ENCODE data around the gene GLT8D2.

GLT8D2 gene

GRCh38 chr12:103962493-103962892 is 87.5 kb downstream of the GLT8D2 start:
- Histone ChIP-seq H3K27me3 (ENCODE audit: control insufficient read depth, insufficient read depth, low read length) (no peaks in the 10 kb centered on the region), H3K9me3 (replicated peaks; ENCODE audit: low read length) (no peaks in the 10 kb centered on the region), H3K4me3 (ENCODE audit: low read length) (no peak overlapping the region), H3K4me2 (ENCODE audit: low read length) (no peak overlapping the region), H3K9ac (ENCODE audit: low read depth, low read length) (no peak overlapping the region), H3K36me3 (ENCODE audit: insufficient read depth, low read length) (no peaks in the 10 kb centered on the region), H3K4me1 (ENCODE audit: control insufficient read depth, insufficient read depth, low read length) (peaks cover 14% of the 10 kb centered on the region)

DNA sequence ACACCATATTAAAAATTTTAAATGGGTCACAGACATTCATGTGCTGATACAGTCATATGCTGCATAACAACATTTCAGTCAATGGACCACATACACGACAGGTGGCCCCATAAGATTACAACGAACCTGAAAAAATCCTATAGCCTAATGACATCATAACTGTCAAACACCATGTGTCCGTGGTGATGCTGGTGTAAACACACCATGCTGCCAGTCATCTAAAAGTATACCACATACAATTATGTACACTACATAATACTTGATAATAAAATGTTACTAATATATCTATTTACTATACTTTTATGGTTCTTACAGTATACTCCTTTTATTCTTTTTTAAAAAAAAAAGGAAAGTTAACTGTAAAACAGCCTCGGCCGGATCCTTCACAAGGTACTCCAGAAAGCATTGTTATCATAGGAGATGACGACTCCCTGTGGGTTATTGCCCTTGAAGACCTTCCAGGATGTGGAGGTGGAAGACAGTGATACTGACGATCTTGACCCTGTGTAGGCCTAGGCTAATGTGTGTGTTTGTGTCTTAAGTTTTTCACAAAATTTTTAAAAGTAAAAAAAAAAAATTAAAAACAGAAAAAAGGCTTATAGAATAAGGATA is 89.3 kb downstream of the GLT8D2 start:
- peaks cover 20% of the 10 kb centered on the region for H3K4me1 ChIP-seq (ENCODE audit: control insufficient read depth, insufficient read depth, low read length)
- no peak overlapping the region for H3K4me3 ChIP-seq (ENCODE audit: low read length)
- H3K9me3 ChIP-seq (replicated peaks; ENCODE audit: low read length): no peaks in the 10 kb centered on the region
- H3K4me2 ChIP-seq (ENCODE audit: low read length): no peak overlapping the region
- no peak overlapping the region for H3K9ac ChIP-seq (ENCODE audit: low read depth, low read length)
- H3K36me3 ChIP-seq (ENCODE audit: insufficient read depth, low read length): no peaks in the 10 kb centered on the region
- H3K27me3 ChIP-seq (ENCODE audit: control insufficient read depth, insufficient read depth, low read length): no peaks in the 10 kb centered on the region

- no peak overlapping the region for H3K4me3 ChIP-seq (ENCODE audit: low read length)
- peaks cover 17% of the 10 kb centered on the region for H3K4me1 ChIP-seq (ENCODE audit: control insufficient read depth, insufficient read depth, low read length)
Measured at GRCh38 chr12:103958621-103959020, 91.4 kb downstream of the GLT8D2 start.

GRCh38 chr12:103957865-103958388 is 92.1 kb downstream of the GLT8D2 start:
- Histone ChIP-seq H3K9me3 (replicated peaks; ENCODE audit: low read length) (no peaks in the 10 kb centered on the region), H3K36me3 (ENCODE audit: insufficient read depth, low read length) (peaks cover 20% of the 10 kb centered on the region), H3K9ac (ENCODE audit: low read depth, low read length) (peak overlapping the region; percentile 90), H3K4me2 (ENCODE audit: low read length) (peak overlapping the region; percentile 97), H3K4me3 (ENCODE audit: low read length) (peak overlapping the region; percentile 99), H3K4me1 (ENCODE audit: control insufficient read depth, insufficient read depth, low read length) (peaks cover 17% of the 10 kb centered on the region), H3K27me3 (ENCODE audit: control insufficient read depth, insufficient read depth, low read length) (no peaks in the 10 kb centered on the region)

More at GRCh38 chr12:103958621-103959020, 91.4 kb downstream of the GLT8D2 start:
- peaks cover 13% of the 10 kb centered on the region for H3K36me3 ChIP-seq (ENCODE audit: insufficient read depth, low read length)
- H3K9ac ChIP-seq (ENCODE audit: low read depth, low read length): no peak overlapping the region
- H3K9me3 ChIP-seq (replicated peaks; ENCODE audit: low read length): no peaks in the 10 kb centered on the region
- H3K4me2 ChIP-seq (ENCODE audit: low read length): no peak overlapping the region
- H3K27me3 ChIP-seq (ENCODE audit: control insufficient read depth, insufficient read depth, low read length): no peaks in the 10 kb centered on the region

GRCh38 chr12:103956509-103957027 is 93.4 kb downstream of the GLT8D2 start:
- H3K4me1 ChIP-seq (ENCODE audit: control insufficient read depth, insufficient read depth, low read length): peaks cover 17% of the 10 kb centered on the region
- peak overlapping the region; percentile 99 for H3K4me3 ChIP-seq (ENCODE audit: low read length)
- H3K27me3 ChIP-seq (ENCODE audit: control insufficient read depth, insufficient read depth, low read length): no peaks in the 10 kb centered on the region
- H3K4me2 ChIP-seq (ENCODE audit: low read length): peak overlapping the region; percentile 97
- peak overlapping the region; percentile 90 for H3K9ac ChIP-seq (ENCODE audit: low read depth, low read length)
- H3K36me3 ChIP-seq (ENCODE audit: insufficient read depth, low read length): peaks cover 34% of the 10 kb centered on the region
- no peaks in the 10 kb centered on the region for H3K9me3 ChIP-seq (replicated peaks; ENCODE audit: low read length)

DNA sequence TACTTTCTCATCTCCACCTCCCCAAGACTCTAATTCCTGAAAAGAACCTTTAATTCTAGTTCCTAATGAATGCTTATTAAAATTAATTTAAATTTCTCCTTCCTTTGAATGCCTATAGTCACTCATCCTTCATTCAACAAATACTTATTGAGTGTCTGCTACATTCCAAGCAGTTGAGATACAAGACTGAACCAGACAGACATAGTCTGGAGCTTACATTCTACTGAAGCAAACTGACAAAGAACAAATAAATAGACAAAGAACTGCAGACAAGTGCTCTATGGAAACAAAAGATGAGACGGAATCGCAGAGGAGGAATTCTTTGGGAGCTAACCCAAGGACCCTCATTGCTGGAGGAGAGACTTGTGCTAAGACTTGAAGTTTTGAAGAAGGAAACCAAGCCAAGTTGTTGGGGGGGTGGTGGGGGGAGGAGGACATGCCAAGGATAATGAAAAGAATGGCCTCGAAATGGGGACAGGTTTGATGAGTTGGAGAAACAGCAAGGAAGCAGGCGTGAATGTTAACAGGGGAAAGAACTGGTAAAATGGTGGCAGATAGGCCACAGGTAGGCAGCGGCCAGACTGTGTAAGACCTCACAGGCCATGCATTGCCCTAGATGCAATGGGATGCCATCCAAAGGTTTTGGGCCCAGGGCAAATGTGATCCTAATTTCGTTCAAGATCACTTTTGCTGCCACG is 94.0 kb downstream of the GLT8D2 start:
- H3K4me2 ChIP-seq (ENCODE audit: low read length): peak overlapping the region; percentile 97
- H3K4me3 ChIP-seq (ENCODE audit: low read length): peak overlapping the region; percentile 99
- peaks cover 40% of the 10 kb centered on the region for H3K36me3 ChIP-seq (ENCODE audit: insufficient read depth, low read length)
- H3K27me3 ChIP-seq (ENCODE audit: control insufficient read depth, insufficient read depth, low read length): no peaks in the 10 kb centered on the region
- H3K9me3 ChIP-seq (replicated peaks; ENCODE audit: low read length): no peaks in the 10 kb centered on the region
- peaks cover 17% of the 10 kb centered on the region for H3K4me1 ChIP-seq (ENCODE audit: control insufficient read depth, insufficient read depth, low read length)
- H3K9ac ChIP-seq (ENCODE audit: low read depth, low read length): peak overlapping the region; percentile 90

DNA sequence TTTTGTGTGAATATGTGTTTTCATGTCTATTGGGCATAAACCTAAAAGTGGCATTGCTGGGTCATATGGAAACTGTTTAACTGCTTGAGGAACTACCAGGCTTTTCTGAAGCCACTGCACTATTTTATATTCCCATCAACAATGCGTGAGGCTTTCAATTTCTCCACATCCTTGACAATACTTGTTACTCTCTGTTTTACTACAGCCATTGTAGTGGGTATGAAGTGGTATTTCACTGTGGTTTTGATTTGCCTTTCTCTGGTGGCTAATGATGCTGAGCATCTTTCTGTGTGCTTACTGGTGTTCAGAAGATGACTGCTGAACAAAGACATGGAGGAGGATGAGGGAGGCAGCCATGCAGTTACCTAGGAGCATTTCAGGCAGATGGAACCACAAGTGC is 97.5 kb downstream of the GLT8D2 start:
- H3K9me3 ChIP-seq (replicated peaks; ENCODE audit: low read length): no peaks in the 10 kb centered on the region
- H3K4me3 ChIP-seq (ENCODE audit: low read length): no peak overlapping the region
- H3K9ac ChIP-seq (ENCODE audit: low read depth, low read length): no peak overlapping the region
- H3K36me3 ChIP-seq (ENCODE audit: insufficient read depth, low read length): peaks cover 73% of the 10 kb centered on the region
- no peaks in the 10 kb centered on the region for H3K27me3 ChIP-seq (ENCODE audit: control insufficient read depth, insufficient read depth, low read length)
- H3K4me1 ChIP-seq (ENCODE audit: control insufficient read depth, insufficient read depth, low read length): peaks cover 9% of the 10 kb centered on the region
- no peak overlapping the region for H3K4me2 ChIP-seq (ENCODE audit: low read length)

DNA sequence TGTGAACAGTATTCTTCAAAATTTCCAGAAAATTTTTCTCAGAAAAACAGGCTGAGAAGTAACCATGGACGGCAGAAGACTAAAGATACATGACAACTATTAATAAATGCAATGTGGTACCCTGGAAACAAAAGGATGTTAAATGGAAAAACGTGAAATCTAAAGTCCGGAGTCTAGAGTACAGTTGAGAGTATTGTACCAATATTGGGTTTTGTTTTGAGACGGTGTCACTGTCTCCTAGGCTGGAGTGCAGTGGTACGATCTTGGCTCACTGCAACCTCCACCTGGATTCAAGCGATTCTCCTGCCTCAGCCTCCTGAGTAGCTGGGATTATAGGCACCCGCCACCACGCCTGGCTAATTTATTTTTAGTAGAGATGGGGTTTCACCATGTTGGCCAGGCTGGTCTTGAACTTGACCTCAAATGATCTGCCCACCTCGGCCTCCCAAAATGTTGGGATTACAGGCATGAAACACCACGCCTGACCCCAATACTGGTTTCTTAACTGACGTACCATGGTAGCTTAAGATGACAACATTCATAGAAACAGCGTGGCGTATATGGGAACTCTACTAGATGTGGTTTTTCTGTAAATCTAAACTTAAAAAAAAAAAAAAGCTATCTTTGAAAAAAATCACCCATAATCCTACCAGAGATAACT is 101.1 kb downstream of the GLT8D2 start:
- Histone ChIP-seq H3K9ac (ENCODE audit: low read depth, low read length) (no peak overlapping the region), H3K36me3 (ENCODE audit: insufficient read depth, low read length) (peaks cover 99% of the 10 kb centered on the region), H3K9me3 (replicated peaks; ENCODE audit: low read length) (no peaks in the 10 kb centered on the region), H3K4me2 (ENCODE audit: low read length) (no peak overlapping the region), H3K4me1 (ENCODE audit: control insufficient read depth, insufficient read depth, low read length) (no peaks in the 10 kb centered on the region), H3K4me3 (ENCODE audit: low read length) (no peak overlapping the region), H3K27me3 (ENCODE audit: control insufficient read depth, insufficient read depth, low read length) (no peaks in the 10 kb centered on the region)

DNA sequence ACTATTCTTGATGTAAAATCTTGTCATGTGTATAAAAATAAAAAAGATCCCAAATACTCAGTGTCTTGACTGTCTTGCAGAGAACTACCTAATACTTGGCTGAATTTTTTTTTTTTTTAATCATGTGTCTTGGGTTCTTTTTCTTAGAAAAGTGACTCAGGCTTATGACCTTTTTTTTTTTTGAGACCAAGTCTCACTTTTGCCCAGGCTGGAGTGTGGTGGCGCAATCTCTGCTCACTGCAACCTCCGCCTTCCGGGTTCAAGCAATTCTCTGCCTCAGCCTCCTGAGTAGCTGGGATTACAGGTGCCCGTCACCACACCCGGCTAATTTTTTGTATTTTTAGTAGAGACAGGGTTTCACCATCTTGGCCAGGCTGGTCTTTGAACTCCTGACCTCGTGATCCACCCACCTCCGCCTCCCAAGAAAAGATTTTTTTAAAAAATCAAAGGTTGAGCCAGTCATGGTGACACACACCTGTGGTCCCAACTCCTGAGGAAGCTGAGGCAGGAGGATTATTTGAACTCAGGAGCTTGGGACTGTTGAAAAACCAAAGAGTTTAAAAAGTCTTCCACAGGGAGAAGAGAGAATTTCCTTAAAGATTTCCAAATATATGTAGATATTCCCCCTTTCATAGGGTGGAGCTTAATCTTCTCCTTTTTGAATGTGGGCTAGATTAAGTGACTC is 102.0 kb downstream of the GLT8D2 start:
- Histone ChIP-seq H3K9me3 (replicated peaks; ENCODE audit: low read length) (no peaks in the 10 kb centered on the region), H3K9ac (ENCODE audit: low read depth, low read length) (no peak overlapping the region), H3K4me1 (ENCODE audit: control insufficient read depth, insufficient read depth, low read length) (no peaks in the 10 kb centered on the region), H3K36me3 (ENCODE audit: insufficient read depth, low read length) (peaks cover 99% of the 10 kb centered on the region), H3K27me3 (ENCODE audit: control insufficient read depth, insufficient read depth, low read length) (no peaks in the 10 kb centered on the region), H3K4me2 (ENCODE audit: low read length) (no peak overlapping the region), H3K4me3 (ENCODE audit: low read length) (no peak overlapping the region)

- no peak overlapping the region for H3K4me2 ChIP-seq (ENCODE audit: low read length)
- H3K27me3 ChIP-seq (ENCODE audit: control insufficient read depth, insufficient read depth, low read length): no peaks in the 10 kb centered on the region
- H3K4me3 ChIP-seq (ENCODE audit: low read length): no peak overlapping the region
- H3K4me1 ChIP-seq (ENCODE audit: control insufficient read depth, insufficient read depth, low read length): no peaks in the 10 kb centered on the region
- no peaks in the 10 kb centered on the region for H3K9me3 ChIP-seq (replicated peaks; ENCODE audit: low read length)
- no peak overlapping the region for H3K9ac ChIP-seq (ENCODE audit: low read depth, low read length)
- H3K36me3 ChIP-seq (ENCODE audit: insufficient read depth, low read length): peaks cover 99% of the 10 kb centered on the region
Measured at GRCh38 chr12:103944964-103945363, 105.0 kb downstream of the GLT8D2 start.
